Activated CD4-positive, CD25-positive, alpha-beta regulatory T cell treated with anti-CD3 and anti-CD28 coated beads, Interleukin-2, amount 50 U/mL, for 16 hours (primary cell): ENCODE measurements around the gene CUL7.

ENCODE experiments used
- DNase-seq: peaks from one replicate; pipeline ENCODE4 v3.0.0-alpha.2; 2020; ENCODE audit warnings: low read depth, low spot score

CUL7 gene

DNA sequence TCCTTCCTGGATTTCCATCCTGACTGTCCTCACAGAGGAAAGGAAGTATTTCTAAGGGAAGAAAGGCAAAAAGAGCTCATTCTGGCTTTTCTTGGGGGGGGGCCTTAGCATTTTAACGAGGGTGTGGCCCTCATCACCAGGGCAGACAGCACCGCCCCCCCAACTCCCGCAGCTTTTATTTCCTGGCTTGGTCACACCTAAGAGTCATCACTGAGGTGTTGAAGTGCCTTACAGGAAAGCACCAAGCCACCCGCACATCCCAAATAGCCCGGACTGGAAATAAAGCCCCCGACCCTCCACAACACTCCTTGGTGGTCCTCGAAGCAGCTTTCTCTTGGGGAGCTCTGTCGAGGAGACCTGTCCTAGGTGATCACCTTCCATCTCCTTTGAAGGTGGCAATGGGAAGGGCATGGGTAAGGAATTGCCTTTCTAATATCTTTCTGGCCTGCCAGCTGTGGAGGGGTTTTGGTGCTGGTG, 23.7 kb upstream of the CUL7 start:
- DNase-seq: no peak

DNA sequence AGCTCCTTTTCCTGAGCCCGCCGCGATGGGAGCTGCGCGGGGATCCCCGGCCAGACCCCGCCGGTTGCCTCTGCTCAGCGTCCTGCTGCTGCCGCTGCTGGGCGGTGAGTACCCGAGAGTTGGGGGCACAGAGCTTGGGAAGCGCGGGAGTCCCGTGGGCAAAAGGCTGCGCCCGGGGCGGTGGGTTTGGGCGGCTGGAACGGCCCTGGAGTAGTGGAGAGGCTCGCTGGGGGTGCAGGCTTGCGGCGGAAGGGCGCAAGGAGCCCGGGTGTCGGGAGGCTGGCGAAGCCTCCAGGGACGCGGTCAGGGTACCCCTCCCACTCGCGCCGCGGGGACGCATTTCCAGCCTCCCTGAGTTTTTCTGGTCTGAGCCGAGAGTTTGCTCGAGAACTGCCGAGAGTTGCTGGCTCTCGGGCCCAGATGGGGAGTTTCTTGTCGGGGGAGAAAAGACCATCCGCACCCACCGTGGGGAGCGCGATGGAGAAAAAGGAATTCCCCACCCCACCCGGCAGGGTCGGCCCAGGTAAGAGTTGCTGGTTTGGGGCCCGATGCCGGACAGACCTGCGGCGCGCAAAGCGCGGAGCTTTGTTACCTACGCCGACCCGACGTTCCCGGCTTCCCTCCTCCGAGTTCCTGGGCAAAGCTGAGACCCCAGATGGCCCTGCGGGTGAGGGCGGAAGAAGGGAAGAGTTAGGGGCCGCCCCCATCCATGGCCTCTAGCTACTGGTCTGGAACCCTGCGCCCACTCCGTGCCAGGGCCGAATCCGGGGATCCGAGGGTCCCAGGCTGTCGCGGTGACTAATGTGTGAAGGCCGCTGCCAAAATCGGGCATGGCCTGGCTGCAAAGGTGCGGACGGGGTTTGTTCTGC, 23.0 kb upstream of the CUL7 start:
- no peak for DNase-seq

DNA sequence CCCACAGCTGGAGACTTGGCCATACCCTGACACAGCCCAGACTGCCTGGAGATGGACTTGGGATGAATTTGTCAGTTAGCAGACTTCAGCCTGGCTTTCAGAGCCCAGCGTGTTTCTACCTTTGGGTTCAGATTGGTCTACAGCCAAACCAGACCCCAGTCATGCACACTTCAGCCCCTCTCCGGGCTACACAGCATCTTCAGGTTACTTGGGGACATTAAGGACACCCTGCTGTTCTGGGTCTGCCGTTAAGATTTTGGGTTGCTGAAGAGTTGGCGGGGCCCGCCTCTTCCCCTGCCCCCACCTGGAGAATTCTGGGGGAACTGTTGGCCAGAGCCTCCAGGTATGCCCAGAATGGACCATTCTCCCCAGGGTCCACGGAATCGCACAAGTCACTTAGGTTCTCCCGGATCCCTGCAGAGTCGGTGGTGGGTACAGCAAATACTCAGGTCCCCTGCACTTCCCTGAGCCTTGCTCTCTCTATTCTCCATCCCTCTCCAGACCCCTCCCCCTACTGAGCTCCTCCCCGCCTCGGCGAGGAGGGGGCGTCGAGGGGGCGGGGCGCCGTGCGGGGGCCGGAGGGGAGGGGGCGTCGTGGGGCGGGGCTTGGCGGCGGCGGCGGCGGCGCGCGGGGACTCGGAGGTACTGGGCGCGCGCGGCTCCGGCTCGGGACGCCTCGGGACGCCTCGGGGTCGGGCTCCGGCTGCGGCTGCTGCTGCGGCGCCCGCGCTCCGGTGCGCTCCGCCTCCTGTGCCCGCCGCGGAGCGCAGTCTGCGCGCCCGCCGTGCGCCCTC, 22.2 kb upstream of the CUL7 start, which contains the start of gene PTK7:
TSS of gene PTK7 (plus strand) at position 645 of the 794 bp plus-strand sequence. CDS start 175 bp downstream, outside the sequence.
- no peak for DNase-seq

DNA sequence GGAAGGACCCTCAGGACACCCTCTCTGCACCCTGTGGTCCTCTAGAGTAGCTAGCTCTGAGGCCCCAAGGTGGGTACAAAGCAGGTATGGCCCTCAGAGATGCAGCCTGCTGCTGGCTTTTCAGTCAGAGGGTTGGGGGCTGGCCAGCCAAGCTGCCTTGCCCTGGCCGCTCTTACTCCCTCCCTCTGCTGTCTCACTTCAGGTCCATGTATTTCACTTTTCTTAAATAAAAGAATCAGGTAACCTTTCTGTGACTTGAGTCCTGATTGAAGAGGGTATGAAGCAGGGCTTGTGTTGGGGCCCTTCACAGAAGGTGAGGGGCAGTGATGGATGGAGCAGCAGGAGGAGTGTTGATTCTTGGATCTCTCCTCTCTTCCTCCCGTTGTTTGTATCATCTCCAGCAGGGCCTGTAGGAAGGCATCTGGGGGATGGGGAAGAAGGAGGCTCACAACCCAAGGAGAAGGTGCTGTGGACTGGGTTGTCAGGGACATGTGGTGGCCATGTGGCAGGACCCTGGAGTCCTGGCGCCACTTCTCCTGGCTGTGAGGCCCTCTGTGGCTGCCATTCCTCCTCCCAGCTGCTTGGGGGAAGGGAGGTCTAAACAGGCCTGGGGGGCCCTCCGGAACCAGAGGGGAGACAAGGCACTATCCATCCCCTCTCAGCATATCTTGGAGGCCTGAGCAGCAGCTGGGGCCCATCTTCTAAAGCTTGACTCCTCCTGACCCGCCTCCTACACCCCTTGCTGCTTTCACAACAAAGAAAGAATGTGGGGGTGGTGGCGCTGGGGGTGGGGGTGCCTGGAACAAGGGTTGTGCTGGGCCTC, 21.4 kb upstream of the CUL7 start:
- no peak for DNase-seq

DNA sequence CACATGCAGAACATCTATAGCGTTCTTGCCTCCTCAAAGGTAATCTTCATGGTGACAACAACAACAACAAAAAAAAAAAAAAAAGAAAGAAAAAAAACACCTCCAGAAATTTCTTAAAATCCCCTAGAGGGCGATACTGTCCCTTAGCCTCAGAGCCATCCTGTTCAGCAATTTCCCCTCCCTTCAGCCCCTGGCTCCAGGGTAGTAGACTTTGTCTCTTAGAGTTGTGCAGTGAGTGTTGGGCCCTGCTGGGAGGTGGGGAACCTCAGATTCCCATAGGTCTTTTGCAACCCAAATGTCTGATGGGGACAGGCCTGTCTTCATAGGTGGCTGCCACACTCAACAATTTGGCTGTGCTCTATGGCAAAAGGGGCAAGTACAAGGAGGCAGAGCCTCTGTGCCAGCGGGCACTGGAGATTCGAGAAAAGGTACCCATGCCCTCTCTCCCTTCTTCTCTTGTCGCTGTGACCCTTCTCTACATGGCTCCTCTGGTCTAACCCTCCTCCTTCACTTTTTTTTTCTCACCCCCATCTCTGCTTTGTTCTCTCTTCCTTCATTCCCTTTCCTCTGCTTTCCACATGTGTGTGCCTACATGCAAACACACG, 16.5 kb upstream of the CUL7 start:
- DNase-seq: no peak

DNA sequence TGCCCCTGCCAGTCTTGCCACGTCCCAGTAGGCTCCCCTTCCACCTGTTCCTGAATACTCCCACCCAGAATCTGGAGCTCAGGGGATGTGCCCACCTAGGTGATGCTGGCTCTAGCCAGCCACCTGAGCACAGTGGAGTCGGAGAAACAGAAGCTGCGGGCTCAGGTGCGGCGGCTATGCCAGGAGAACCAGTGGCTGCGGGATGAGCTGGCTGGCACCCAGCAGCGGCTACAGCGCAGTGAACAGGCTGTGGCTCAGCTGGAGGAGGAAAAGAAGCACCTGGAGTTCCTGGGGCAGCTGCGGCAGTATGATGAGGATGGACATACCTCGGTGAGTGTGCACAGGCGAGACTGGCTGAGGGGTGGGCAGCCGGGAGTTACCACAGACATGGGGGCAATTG, 9.2 kb upstream of the CUL7 start:
- DNase-seq: no peak

DNA sequence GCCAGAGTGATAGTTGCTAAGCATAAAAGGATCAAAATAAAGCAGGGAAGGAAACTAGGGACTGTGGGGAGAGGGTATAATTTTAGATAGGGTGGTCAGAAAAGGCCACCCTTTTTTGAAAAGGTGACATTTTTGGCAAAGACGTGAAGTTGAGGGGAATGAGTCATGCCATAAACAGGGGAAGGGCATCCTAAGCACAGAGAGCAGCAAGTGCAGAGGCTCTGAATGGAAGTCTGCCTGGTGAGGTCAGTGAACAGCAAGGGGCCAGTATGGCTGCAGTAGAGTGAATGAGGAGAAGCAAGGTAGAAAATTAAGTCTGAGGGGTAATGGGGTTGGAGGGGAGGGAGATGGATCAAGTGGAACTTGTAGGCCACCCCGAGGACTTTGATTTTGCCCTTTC, 8.2 kb upstream of the CUL7 start:
- DNase-seq: no peak

DNA sequence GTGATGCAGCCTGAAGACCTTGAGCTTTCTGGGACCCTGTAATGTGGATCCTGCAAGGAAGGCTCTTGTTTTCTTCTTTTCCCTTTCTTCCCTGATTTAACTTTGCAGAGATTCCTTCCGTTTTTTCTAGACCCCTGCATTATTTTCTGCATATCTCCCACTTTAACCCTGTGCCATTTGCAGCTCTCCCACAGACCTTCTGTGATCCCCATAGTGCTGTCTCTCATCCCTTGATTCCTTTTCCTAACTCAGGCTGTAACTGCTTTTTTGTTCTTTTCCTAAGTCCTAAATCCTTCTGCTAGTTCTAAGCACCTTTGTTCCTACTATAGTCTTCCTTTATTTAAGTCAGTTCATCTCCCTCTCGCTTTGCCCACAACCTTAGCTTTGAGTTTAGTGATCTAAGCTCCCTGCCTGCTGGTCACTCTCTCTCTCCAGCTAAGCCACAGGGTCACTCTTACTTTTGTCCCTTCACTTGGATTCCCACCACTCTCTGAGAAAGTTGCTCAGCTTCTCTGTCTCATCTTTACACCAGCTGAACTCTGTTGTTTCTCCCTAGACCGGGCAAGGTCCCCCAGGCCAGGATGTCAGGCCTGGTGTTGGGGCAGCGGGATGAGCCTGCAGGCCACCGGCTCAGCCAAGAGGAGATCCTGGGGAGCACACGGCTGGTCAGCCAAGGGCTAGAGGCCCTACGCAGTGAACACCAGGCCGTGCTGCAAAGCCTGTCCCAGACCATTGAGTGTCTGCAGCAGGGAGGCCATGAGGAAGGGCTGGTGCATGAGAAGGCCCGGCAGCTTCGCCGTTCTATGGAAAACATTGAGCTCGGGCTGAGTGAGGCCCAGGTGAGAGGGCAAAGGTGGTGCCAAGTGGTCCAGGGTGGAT, 7.3 kb upstream of the CUL7 start:
- DNase-seq: no peak

DNA sequence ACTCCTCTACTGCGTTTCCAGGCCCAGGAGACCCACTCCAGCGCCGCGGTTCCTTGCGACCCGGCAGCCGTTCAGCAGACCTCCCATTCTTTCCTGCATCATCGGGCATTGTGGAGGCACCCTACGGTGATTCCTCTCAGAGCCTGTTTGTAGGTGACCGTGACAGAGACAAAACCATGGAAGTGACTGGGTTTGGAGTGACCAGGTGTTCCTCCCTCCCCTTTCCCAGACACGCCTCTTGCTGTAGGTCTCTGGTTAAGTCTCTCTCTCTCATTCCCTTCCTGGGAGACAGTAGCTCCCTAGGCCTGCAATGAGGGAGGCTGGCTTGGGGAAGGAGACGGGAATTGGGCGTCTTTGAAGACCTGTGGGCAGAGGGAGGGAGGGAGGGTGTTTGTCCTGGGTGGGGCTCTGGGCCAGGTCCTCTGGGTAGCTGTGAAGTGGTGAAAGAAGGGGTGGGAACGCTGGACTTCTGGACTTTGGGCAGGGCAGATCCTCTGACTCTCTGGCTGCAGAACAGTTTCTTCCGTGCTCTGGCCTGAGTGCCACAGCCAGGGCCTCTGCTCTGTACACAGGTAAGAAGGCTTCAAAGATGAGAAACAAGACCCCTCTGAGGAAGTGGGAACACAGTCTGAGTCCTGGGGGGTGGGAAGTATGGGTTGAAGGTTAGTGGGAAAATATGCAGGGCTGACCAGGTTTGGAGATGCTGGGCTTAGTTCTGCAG, 6.5 kb upstream of the CUL7 start:
- DNase-seq: no peak

DNA sequence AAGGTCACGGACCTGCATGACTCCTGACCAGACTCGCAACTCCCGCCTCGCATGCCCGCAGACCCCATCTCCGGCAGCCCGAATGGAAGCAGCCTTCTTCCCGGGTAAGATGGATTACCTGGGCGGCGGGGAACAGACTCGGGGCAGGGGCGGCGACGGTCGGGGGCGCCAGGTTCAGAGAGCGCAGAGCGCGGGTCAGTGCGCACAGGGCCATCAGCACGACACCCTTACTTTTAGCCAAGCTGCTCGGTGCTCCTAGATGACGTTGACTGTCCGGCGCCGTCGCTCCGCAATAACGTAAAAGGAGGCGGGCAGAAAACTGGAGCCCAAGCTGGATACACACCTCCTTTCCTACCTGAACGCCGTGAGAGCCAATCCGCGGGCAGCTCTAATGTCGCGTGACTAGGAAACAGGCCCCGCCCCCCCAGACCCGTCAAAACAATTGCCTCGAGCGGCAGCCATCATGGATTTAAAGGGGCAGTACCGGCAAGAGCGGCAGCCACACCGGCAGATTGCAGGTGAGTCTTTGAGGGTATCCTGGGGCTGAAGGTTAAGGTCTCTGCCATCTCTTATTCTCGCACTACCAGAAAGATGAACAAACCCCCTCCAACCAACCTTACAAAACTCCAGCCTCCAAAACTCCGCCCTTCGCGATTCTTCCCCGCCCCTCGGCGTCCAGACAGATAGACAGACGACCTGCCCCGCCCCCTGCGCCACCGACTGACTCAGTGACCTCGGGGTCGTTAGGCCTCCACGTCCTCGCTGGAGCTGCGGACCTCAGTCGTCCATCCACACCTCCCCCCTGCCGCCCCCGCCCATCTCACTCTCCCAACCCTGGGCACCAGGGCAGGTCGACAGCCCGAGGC, 5.8 kb upstream of the CUL7 start, which contains the start of the genes KLC4 and MRPL2:
TSS of gene KLC4 (plus strand) at position 464 of the 866 bp plus-strand sequence. CDS start 1,705 bp downstream, outside the sequence.
TSS of gene MRPL2 (minus strand) at position 267 of the 866 bp plus-strand sequence. CDS start at position 214, 53 bp downstream.
- peak; percentile 96 for DNase-seq

DNA sequence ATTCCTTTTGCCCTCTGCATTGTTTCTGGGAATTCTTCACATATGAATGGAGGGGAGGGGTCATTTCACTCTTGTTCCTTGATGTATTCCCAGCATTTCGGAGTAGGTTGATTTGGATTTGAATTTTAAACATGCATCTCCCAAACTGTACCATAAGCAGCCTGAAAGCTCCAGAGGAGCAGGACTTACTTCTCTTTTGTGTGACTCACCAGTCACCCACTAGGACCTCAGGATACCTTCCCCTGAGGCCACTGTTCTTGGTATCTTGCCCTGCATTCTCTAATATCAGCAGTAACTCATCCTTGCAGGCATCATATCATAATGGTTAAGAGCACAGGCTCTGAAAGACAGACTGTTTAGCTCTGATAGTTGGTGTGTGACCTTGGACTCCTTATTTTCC, 4.9 kb upstream of the CUL7 start:
- no peak for DNase-seq

DNA sequence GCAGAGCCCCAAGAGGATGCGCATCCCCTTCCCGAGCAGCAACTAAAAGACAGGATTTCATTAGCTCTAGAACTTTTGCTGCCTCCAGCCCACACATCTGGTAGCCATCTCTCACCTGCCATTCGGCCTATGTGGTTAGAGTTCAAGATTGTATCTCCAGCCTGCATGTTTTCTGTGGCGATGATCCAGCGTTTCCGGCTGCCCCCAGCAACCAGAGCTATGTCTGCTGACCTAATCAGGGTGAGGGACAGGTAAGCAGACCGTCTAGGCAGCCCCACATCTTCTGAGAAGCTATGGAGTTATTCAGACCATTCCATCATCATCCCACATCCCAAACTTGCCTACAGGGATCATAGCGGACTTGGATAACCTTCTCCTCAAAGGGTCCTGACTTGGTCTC, 2.3 kb upstream of the CUL7 start:
- DNase-seq: no peak

DNA sequence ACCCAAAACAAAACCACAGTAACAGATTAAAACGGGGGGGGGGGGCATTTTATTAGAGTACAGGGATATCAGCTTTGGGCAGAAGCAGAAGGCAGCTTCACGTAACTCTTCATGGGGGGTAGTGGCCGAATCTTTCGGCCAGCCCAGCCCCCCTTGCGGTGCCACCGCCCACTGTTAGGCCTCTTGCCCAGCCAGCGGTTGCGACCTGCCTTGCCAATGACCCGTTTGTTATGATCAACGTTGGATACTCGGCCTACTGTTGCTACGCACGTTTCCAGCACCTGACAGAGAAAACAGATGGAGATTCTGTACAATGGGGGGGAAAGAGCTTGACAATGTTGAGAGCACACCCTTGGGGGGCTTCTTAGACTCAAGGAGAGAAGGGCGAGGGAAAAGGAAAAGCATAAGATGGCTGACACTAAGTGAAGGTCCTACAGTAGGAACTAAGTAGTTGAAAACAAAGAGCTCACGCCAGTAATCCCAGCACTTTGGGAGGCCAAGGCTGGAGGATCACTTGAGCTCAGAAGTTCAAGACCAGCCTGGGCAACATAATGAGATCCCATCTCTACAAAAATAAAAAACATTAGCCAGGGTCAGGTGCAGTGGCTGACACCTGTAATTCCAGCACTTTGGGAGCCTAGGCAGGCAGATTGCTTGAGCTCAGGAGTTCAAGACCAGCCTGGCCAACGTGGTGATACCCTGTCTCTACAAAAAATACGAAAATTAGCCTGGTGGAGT, 724 bp upstream of the CUL7 start:
- DNase-seq: no peak

DNA sequence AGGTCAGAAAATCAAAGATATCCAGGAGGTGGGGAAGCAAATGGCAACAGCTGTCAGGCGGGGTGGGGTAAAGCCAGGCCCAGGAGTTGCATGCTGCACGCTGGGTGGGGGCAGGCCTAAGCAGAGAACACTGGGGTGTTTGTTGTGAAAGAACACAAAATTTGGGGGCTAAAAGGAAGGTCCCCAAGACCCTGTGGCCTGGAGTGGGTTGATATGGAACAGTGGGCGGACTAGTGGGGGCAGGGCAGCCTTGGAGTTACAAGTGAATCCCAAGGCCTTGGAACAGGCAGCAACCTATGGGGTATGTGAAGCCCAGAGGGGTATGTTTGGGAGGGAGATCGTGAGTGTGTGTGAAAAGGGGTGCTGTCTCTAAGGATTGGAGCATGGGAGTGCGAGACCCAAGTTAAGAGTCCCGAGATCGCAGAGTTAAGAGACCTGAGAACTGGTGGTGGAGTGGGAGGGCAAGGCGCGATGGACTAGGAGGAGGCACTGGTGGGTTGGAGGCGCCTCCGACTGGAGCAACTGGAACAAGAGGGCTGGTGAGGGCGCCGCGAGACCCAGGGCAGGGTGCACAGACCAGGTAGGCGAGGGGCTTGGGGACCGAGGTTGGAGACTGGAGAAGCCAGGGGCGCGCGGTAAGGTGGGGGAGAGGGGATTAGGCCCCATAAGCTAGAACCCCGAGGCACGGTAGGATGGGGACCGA, 658 bp downstream of the CUL7 start:
- no peak for DNase-seq

DNA sequence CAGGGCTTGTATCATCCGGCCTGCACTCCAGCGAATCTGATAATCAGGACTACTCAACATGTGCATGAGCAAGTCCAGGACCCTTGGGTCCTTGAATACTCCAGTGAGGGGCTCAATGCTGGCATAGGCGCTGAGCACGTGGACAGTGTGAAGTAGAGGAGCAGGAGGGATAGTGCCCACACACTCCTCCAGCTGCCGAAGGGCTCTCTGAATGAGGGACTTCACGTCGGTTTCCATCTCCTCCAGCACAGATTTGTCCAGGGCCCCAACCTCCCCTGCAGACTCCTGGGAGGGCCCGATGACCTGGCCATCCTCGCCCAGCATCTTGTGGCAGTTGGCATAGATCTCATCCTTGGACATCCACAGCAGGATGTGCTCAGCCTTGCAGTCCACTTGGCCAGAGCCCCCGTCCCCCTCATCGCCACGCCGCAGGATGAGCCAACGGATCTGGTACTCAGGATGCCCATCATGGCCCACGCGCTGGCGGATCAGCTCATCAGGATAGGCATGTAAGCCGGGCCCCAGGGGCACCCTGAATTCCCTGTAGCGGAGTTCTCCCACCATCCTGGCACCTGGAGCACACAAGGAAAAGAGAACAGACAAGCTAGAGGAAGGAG, 1.3 kb downstream of the CUL7 start:
- no peak for DNase-seq

DNA sequence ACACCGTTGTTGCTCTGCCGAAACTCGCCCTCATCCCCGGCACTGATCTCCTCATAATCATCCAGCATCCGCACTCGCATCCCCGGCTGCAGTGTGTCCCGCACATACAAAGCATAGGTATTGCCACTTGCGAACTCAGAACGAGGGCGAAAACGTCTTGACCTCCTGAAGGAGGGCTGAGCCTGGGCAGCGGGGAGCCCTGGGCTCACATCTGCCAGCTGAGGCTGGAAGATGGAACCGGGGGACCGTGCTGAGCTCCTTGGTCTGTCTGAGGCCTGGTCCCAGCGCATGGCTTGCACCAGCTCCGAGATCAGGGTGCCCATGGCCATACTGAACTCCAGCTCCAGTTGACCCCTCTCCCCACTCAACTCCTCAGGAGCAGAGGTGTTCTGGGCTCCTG, 2.7 kb downstream of the CUL7 start:
- no peak for DNase-seq

DNA sequence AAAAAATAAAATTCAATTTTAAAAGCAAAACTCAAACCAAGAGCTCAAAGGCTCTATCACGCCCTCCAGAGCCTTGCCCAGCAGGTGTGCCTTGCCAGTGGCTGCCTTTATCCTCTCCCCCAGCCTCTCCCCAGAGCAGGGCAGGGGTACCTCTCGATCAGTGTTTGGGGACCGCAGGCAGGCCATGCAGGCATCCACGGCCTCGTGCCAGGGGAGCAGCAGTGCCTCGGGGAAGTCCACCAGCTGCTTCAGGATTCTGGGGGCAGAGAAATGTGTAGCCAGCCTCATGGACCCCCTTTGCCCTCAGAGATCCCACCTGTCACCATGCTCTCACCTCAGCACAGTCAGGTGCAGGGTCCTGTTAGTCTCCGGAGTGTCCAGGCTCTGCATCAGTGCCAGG, 5.7 kb downstream of the CUL7 start:
- no peak for DNase-seq
